Fibroblast of lung (primary cell): ENCODE measurements around the gene SCLT1.

Experiments
- CTCF ChIP-seq, 2 donors: IDR thresholded peaks in 1 of 2; conservative IDR thresholded peaks in 1 of 2; 1 replicate in 1 of 2; 2 replicates in 1 of 2; pipeline ENCODE4 v1.5.1; 2011 to 2012; ENCODE audit warnings: low read length in 2 of 2, control low read depth in 1 of 2, inconsistent platforms in 1 of 2, low read depth in 1 of 2, mild to moderate bottlenecking in 1 of 2
- EZH2 ChIP-seq: IDR thresholded peaks from 2 replicates; pipeline ENCODE4 v1.5.1; 2012; ENCODE audit warnings: low read length, control low read depth, mild to moderate bottlenecking; ENCODE audit errors: missing control alignments

GRCh38 chr4:128866269-128866668, 227.1 kb downstream of the SCLT1 start:
- TF ChIP-seq CTCF (conservative IDR thresholded peaks at IDR 0.05 in 1 of 2, IDR thresholded peaks at IDR 0.05 in 1 of 2; ENCODE audit: low read depth in 1 of 2, low read length in 2 of 2), result no peak
- TF ChIP-seq EZH2, result no peak
